Fibroblast of the aortic adventitia (primary cell): ENCODE results near the gene DTWD2. TPM values are rescaled to one million over a fixed set of nuclear protein-coding genes. Genes with fewer than 3 reads are reported as not detected.
"Not testable (repeated sequence)": the region's sequence is repeated elsewhere in the genome, so short reads cannot be mapped to it uniquely, and the experiment has no call there.

Source experiments
- DNase-seq: peaks from one replicate; pipeline ENCODE4 v3.0.0-alpha.2; 2010; ENCODE audit warnings: low read depth
- H3K4me3 ChIP-seq: 2 replicates; pipeline ENCODE4 v1.5.1; 2011; ENCODE audit warnings: low read depth, mild to moderate bottlenecking, control low read depth, low read length, moderate library complexity
- total RNA-seq: library from RNA; depleted of rRNA; stranded (reverse); fragments of >200 nt; gene quantifications from 2 replicates; pipeline ENCODE4 v1.2.3, GENCODE V29; 2012; ENCODE audit warnings: low replicate concordance
- TF ChIP-seq, protein P1 (sequence below): IDR thresholded peaks from 2 replicates; pipeline ENCODE4 v1.5.1; 2011; ENCODE audit warnings: mild to moderate bottlenecking, low read length, control low read depth, inconsistent platforms; ENCODE audit not compliant: insufficient read depth

Gene DTWD2
- total RNA-seq, 1 donor, result 7.7 TPM

DNA sequence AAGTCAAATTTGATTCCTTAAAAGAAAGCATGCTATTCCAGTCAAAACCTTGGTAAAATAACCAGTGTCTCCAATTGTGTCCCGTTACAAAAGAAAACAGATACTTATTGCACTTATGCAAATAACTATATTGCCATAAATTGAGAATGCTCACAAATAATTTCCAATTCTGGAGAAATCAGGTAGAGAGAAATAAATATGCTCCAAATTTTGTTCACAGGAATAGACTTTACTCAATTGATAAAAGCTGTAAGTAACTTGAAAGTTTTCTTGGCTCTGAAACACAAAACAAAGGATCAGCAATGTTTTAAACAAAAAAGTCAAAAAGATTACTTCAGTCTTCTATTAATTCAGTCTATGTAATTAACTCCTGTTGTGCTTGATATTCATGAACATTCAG is 7.8 kb upstream of the DTWD2 start:
- no peak for DNase-seq
- TF ChIP-seq, protein P1, sequence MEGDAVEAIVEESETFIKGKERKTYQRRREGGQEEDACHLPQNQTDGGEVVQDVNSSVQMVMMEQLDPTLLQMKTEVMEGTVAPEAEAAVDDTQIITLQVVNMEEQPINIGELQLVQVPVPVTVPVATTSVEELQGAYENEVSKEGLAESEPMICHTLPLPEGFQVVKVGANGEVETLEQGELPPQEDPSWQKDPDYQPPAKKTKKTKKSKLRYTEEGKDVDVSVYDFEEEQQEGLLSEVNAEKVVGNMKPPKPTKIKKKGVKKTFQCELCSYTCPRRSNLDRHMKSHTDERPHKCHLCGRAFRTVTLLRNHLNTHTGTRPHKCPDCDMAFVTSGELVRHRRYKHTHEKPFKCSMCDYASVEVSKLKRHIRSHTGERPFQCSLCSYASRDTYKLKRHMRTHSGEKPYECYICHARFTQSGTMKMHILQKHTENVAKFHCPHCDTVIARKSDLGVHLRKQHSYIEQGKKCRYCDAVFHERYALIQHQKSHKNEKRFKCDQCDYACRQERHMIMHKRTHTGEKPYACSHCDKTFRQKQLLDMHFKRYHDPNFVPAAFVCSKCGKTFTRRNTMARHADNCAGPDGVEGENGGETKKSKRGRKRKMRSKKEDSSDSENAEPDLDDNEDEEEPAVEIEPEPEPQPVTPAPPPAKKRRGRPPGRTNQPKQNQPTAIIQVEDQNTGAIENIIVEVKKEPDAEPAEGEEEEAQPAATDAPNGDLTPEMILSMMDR, result no peak
- no peak overlapping the region for H3K4me3 ChIP-seq

DNA sequence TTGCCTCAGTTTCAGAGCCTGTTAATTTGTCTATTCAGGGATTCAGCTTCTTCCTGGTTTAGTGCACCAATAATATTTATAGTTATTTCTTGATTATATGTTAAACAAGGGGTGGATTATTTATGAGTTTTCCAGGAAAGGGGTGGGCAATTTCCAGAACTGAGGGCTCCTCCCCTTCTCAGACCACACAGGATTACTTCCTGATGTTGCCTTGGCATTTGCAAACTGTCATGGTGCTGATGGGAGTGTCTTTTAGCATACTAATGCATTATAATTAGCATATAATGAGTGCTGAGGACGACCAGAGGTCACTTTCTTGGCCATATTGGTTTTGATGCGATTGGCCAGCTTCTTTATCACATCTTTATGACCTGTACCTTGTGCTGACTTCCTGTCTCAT is 6.2 kb upstream of the DTWD2 start:
- TF ChIP-seq, protein P1, result no peak
- no peak overlapping the region for H3K4me3 ChIP-seq
- no peak for DNase-seq

DNA sequence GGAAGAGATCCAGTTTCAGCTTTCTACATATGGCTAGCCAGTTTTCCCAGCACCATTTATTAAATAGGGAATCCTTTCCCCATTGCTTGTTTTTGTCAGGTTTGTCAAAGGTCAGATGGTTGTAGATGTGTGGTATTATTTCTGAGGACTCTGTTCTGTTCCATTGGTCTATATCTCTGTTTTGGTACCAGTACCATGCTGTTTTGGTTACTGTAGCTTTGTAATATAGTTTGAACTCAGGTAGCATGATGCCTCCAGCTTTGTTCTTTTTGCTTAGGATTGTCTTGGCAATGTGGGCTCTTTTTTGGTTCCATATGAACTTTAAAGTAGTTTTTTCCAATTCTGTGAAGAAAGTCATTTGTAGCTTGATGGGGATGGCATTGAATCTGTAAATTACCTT is 4.8 kb upstream of the DTWD2 start:
- DNase-seq, result not testable (repeated sequence)

DNA sequence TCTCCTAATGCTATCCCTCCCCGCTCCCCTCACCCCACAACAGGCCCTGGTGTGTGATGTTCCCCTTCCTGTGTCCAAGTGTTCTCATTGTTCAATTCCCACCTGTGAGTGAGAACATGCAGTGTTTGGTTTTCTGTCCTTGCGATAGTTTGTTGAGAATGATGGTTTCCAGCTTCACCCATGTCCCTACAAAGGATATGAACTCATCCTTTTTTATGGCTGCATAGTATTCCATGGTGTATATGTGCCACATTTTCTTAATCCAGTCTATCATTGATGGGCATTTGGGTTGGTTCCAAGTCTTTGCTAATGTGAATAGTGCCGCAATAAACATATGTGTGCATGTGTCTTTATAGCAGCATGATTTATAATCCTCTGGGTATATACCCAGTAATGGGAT is 3.7 kb upstream of the DTWD2 start:
- not testable (repeated sequence) for H3K4me3 ChIP-seq, DNase-seq

More for the DNA sequence above, 4.8 kb upstream of the DTWD2 start:
- not testable (repeated sequence) for H3K4me3 ChIP-seq

DNA sequence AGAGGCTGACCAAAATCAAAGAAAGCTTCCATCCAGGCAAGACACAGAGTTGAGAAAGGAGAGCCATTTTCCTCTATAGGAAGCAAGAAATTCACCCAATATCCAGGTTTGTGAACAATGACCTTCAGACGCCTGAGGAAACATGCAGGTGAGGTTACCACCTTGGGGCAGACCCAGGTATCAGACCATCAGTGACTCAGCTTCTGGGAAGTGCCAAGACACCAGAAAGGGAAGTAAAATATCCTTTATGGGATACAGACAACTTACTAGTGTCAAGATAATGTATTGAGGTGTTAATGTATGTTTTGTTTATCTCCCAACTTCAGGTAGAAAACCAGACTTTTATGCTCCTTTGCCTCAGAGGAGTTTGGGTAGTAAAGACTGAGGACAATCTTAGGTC is 2.2 kb upstream of the DTWD2 start:
- no peak overlapping the region for H3K4me3 ChIP-seq

DNA sequence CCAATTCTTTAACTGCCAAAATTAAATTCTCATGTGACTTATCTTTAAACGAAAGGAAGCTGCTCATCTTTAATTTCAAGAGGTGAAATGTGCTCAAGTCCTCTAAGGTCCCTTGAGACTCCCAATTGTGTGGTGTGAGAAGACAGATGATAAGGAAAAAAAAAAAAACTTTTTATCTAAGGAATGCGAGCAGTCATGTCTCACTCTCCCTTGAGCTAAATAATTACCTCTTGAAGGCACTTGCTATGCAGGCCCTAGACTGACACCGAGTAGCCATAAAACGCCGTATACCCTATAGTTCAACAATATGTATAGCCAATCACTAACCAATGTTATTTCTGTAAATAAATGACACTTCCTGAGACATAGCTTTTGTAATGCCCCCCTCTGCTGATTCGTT is 1.5 kb upstream of the DTWD2 start:
- no peak for DNase-seq
- no peak overlapping the region for H3K4me3 ChIP-seq
- TF ChIP-seq, protein P1, result no peak

More for the DNA sequence above, 2.2 kb upstream of the DTWD2 start:
- TF ChIP-seq, protein P1, result no peak
- DNase-seq, result no peak

DNA sequence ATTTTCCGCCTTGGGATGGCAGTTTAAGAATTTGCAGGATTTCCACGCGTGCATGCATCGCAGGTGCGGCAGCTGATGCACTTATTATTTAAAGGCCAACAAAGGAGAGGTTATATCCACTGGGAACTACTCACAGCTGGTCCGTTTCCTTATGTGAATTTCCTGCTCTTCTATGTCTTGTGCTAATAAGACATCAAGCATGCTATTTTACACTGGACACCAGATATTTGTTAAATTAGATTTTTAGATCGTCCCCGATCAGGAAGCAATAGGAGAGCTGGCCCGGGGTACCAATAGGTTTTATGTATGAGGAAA is 476 bp upstream of the DTWD2 start:
- TF ChIP-seq, protein P1, result no peak
- peak overlapping the region; percentile 79 for H3K4me3 ChIP-seq
- no peak for DNase-seq

DNA sequence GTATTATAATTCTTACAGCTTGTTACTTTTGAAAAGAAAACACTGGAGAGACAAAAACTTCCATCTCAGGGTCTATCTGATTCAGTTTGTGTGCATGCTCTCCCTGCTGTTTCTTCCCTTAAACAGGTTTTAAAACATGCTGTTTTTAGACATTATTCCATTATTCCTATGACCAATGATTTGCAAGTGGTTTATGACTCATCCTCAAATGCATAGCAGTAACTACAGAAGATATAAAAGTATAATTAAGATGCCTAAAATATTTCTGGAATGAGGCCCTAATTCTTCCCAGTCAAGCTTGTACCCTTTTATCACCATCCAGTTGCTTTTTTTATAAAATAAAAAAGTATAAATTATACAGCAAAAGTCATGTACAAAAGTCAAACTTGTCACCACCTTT is 3.7 kb downstream of the DTWD2 start:
- DNase-seq, result peak; percentile 23
- no peak overlapping the region for H3K4me3 ChIP-seq
- TF ChIP-seq, protein P1, result no peak
